HEK293 (cell line): Measurements from ENCODE around the gene ZFR.

Source experiments
- CTCF ChIA-PET: fragments of 350-600 bp; formaldehyde crosslinking; extraction: SDS; loops from one replicate; lab custom pipeline; 2021; ENCODE audit warnings: antibody characterized with exemption; lab: Yijun Ruan, JAX
- POLR2A ChIA-PET: fragments of 300-600 bp; formaldehyde crosslinking; extraction: SDS; loops from one replicate; lab custom pipeline; 2020; ENCODE audit warnings: antibody characterized with exemption, inconsistent platforms; lab: Yijun Ruan, JAX
- H3K27ac ChIP-seq: fragments of 200-500 bp; sonication (Bioruptor generic); 2 replicates; pipeline ENCODE4 v1.5.1; 2014; ENCODE audit warnings: low read depth, low read length, control low read depth, inconsistent platforms; ENCODE audit errors: extremely low read depth
- H3K36me3 ChIP-seq, 2 experiments: fragments of 200-500 bp in 1 of 2; sonication (Bioruptor generic) in 1 of 2; 1 replicate in 1 of 2; 2 replicates in 1 of 2; pipeline ENCODE4 v1.5.1; 2014 to 2017; ENCODE audit warnings: inconsistent platforms in 2 of 2, low read length in 2 of 2; ENCODE audit not compliant: control insufficient read depth in 2 of 2, insufficient read depth in 1 of 2
- H3K4me1 ChIP-seq: fragments of 200-500 bp; sonication (Bioruptor generic); 2 replicates; pipeline ENCODE4 v1.5.1; 2014; ENCODE audit warnings: mild to moderate bottlenecking, low read length, inconsistent platforms; ENCODE audit not compliant: control insufficient read depth, insufficient read depth
- H3K4me3 ChIP-seq: 2 replicates; pipeline ENCODE4 v1.5.1; 2011; ENCODE audit warnings: low read depth, mild to moderate bottlenecking, control low read depth, low read length, moderate library complexity
- H3K9me3 ChIP-seq: fragments of 200-500 bp; sonication (Bioruptor generic); 2 replicates; pipeline ENCODE4 v1.5.1; 2014; ENCODE audit warnings: low read depth, low read length, inconsistent platforms; ENCODE audit not compliant: control insufficient read depth, insufficient read depth
- AEBP2 ChIP-seq: fragments of 450-650 bp; formaldehyde crosslinking; IDR thresholded peaks from 2 replicates; pipeline ENCODE4 v1.5.1; 2016; ENCODE audit warnings: missing biosample characterization, missing genetic modification characterization, borderline replicate concordance
- BCL11A ChIP-seq: fragments of 450-650 bp; formaldehyde crosslinking; IDR thresholded peaks from 2 replicates; pipeline ENCODE4 v1.5.1; 2016; ENCODE audit warnings: low read depth, missing biosample characterization, missing genetic modification characterization
- HIC1 ChIP-seq: fragments of 450-650 bp; formaldehyde crosslinking; IDR thresholded peaks from 2 replicates; pipeline ENCODE4 v1.5.1; 2016; ENCODE audit warnings: missing biosample characterization, missing genetic modification characterization
- HOXD13 ChIP-seq: sonication (generic); formaldehyde crosslinking; IDR thresholded peaks from 2 replicates; pipeline ENCODE4 v1.8.0; 2022; ENCODE audit warnings: missing genetic modification reagents, borderline replicate concordance
- MYNN ChIP-seq: fragments of 450-650 bp; formaldehyde crosslinking; IDR thresholded peaks from 2 replicates; pipeline ENCODE4 v1.5.1; 2016; ENCODE audit warnings: missing biosample characterization, missing genetic modification characterization, borderline replicate concordance
- OSR2 ChIP-seq: fragments of 450-650 bp; formaldehyde crosslinking; IDR thresholded peaks from 2 replicates; pipeline ENCODE4 v1.5.1; 2016; ENCODE audit warnings: missing biosample characterization, missing genetic modification characterization
- REPIN1 ChIP-seq: fragments of 450-650 bp; formaldehyde crosslinking; IDR thresholded peaks from 2 replicates; pipeline ENCODE4 v1.5.1; 2017; ENCODE audit warnings: missing biosample characterization, missing genetic modification characterization, low read depth
- SETDB1 ChIP-seq: IDR thresholded peaks from one replicate; pipeline ENCODE4 v1.6.1; 2017; ENCODE audit warnings: mild to moderate bottlenecking, low read length, moderate library complexity, mixed read lengths; ENCODE audit not compliant: insufficient read length
- SP7 ChIP-seq: fragments of 450-650 bp; formaldehyde crosslinking; IDR thresholded peaks from 2 replicates; pipeline ENCODE4 v1.5.1; 2016; ENCODE audit warnings: missing biosample characterization, missing genetic modification characterization
- TCF7L2 ChIP-seq: IDR thresholded peaks from 2 replicates; pipeline ENCODE4 v1.6.1; 2011; ENCODE audit warnings: low read depth, mild to moderate bottlenecking, inconsistent platforms, low read length, moderate library complexity, borderline replicate concordance
- WT1 ChIP-seq: fragments of 450-650 bp; formaldehyde crosslinking; IDR thresholded peaks from 2 replicates; pipeline ENCODE4 v1.5.1; 2016; ENCODE audit warnings: missing biosample characterization, missing genetic modification characterization
- ZBTB26 ChIP-seq: fragments of 450-650 bp; formaldehyde crosslinking; optimal IDR thresholded peaks from 2 replicates; pipeline ENCODE3; 2016; ENCODE audit warnings: missing biosample characterization, mild to moderate bottlenecking, missing genetic modification characterization
- ZBTB44 ChIP-seq: fragments of 450-650 bp; IDR thresholded peaks from 2 replicates; pipeline ENCODE4 v1.5.1; 2018; ENCODE audit warnings: missing biosample characterization, mild to moderate bottlenecking, missing genetic modification characterization
- ZFHX2 ChIP-seq: fragments of 450-650 bp; formaldehyde crosslinking; conservative IDR thresholded peaks from 2 replicates; pipeline ENCODE4 v1.5.1; 2016; ENCODE audit warnings: missing biosample characterization, missing genetic modification characterization
- ZNF132 ChIP-seq: fragments of 450-650 bp; formaldehyde crosslinking; IDR thresholded peaks from 2 replicates; pipeline ENCODE4 v1.5.1; 2017; ENCODE audit warnings: missing biosample characterization, missing genetic modification characterization, borderline replicate concordance
- ZNF140 ChIP-seq: fragments of 450-650 bp; formaldehyde crosslinking; IDR thresholded peaks from 2 replicates; pipeline ENCODE4 v1.5.1; 2016; ENCODE audit warnings: missing biosample characterization, missing genetic modification characterization
- ZNF18 ChIP-seq: fragments of 450-650 bp; formaldehyde crosslinking; IDR thresholded peaks from 2 replicates; pipeline ENCODE4 v1.5.1; 2016; ENCODE audit warnings: missing biosample characterization, missing genetic modification characterization
- ZNF341 ChIP-seq: fragments of 450-650 bp; formaldehyde crosslinking; IDR thresholded peaks from 2 replicates; pipeline ENCODE4; 2016; ENCODE audit warnings: low read depth, missing biosample characterization, missing genetic modification characterization
- ZNF449 ChIP-seq: fragments of 450-650 bp; formaldehyde crosslinking; IDR thresholded peaks from 2 replicates; pipeline ENCODE4 v1.5.1; 2017; ENCODE audit warnings: missing biosample characterization, mild to moderate bottlenecking, missing genetic modification characterization, moderate library complexity
- ZNF529 ChIP-seq: fragments of 450-650 bp; formaldehyde crosslinking; IDR thresholded peaks from 2 replicates; pipeline ENCODE4 v1.5.1; 2017; ENCODE audit warnings: missing genetic modification characterization, missing biosample characterization; ENCODE audit not compliant: insufficient replicate concordance
- ZNF544 ChIP-seq: fragments of 450-650 bp; formaldehyde crosslinking; IDR thresholded peaks from 2 replicates; pipeline ENCODE4 v1.5.0; 2017; ENCODE audit warnings: missing biosample characterization, missing genetic modification characterization
- ZNF549 ChIP-seq: fragments of 450-650 bp; IDR thresholded peaks from 2 replicates; pipeline ENCODE4 v1.5.1; 2018; ENCODE audit warnings: missing biosample characterization, missing genetic modification characterization, mild to moderate bottlenecking, inconsistent platforms, moderate library complexity
- ZNF660 ChIP-seq: fragments of 450-650 bp; IDR thresholded peaks from 2 replicates; pipeline ENCODE4 v1.5.1; 2018; ENCODE audit warnings: missing biosample characterization, mild to moderate bottlenecking, missing genetic modification characterization
- ZNF776 ChIP-seq: fragments of 450-650 bp; formaldehyde crosslinking; IDR thresholded peaks from 2 replicates; pipeline ENCODE4 v1.5.0; 2017; ENCODE audit warnings: missing biosample characterization, missing genetic modification characterization, borderline replicate concordance
- ZNF785 ChIP-seq: fragments of 450-650 bp; formaldehyde crosslinking; IDR thresholded peaks from 2 replicates; pipeline ENCODE4 v1.5.1; 2016; ENCODE audit warnings: missing biosample characterization, missing genetic modification characterization

Gene ZFR

GRCh38 chr5:32419791-32420190 is 24.7 kb downstream of the ZFR start:
- CTCF ChIA-PET = interaction anchor here (0.7 to 1.1 kb wide), 2 partner anchors 126 to 170 kb away, joined by 3 to 7 read pairs; no protein-coding TSS in a partner anchor
- Histone ChIP-seq H3K36me3 (peaks cover 44 to 61% of the 10 kb centered on the region in 2 experiments), H3K9me3 (no peaks in the 10 kb centered on the region), H3K4me3 (no peak overlapping the region), H3K27ac (no peak overlapping the region), H3K4me1 (peaks cover 20% of the 10 kb centered on the region)
- TF ChIP-seq ZNF549 (tag by site-specific recombination) (no peak), OSR2 (tag by site-specific recombination) (peak; percentile 91), ZNF18 (no peak), ZNF529 (tag by site-specific recombination) (no peak), ZNF449 (tag by site-specific recombination) (no peak), HOXD13 (no peak), ZNF660 (tag by site-specific recombination) (no peak), AEBP2 (no peak), ZNF785 (tag by site-specific recombination) (no peak), TCF7L2 (no peak), ZFHX2 (no peak), HIC1 (tag by site-specific recombination) (no peak), ZBTB44 (tag by site-specific recombination) (peak; percentile 93), SETDB1 (no peak), SP7 (tag by site-specific recombination) (no peak), MYNN (no peak)
- POLR2A ChIA-PET = no interaction called here

GRCh38 chr5:32413466-32414263 is 30.9 kb downstream of the ZFR start:
- Histone ChIP-seq H3K9me3 (no peaks in the 10 kb centered on the region), H3K36me3 (peaks cover 80 to 92% of the 10 kb centered on the region in 2 experiments), H3K4me3 (no peak overlapping the region), H3K27ac (no peak overlapping the region), H3K4me1 (peaks cover 10% of the 10 kb centered on the region)
- POLR2A ChIA-PET = no interaction called here
- CTCF ChIA-PET = interaction anchor here (0.6 kb wide), 1 partner anchor 899 kb away, joined by 3 read pairs; no protein-coding TSS in a partner anchor
- TF ChIP-seq BCL11A (tag by site-specific recombination) (no peak), REPIN1 (tag by site-specific recombination) (no peak), ZNF140 (no peak), WT1 (tag by site-specific recombination) (no peak), ZNF341 (tag by site-specific recombination) (no peak), ZNF132 (tag by site-specific recombination) (no peak), ZNF776 (tag by site-specific recombination) (no peak), ZBTB26 (tag by site-specific recombination) (no peak), ZNF544 (tag by site-specific recombination) (no peak)
